ENCODE data around the gene HMGA1. TPM values are rescaled to one million over a fixed set of nuclear protein-coding genes. Genes with fewer than 3 reads are reported as not detected.
A peak's percentile ranks its signal among the peaks of the same experiment; 100 is the strongest.

The HMGA1 gene
- total RNA-seq, 1 experiment from 2014 or later, result 154 TPM

GRCh38 chr6:34246563-34247391 lies 10.1 kb downstream of the HMGA1 start:
- Mint-ChIP-seq H3K4me1 (ENCODE audit: insufficient read depth, unreplicated experiment) (peaks cover 51% of the 10 kb centered on the region), H3K36me3 (ENCODE audit: insufficient read depth, unreplicated experiment) (peaks cover 4% of the 10 kb centered on the region), H3K27ac (ENCODE audit: low read depth, unreplicated experiment) (no peak overlapping the region), H3K9me3 (ENCODE audit: unreplicated experiment) (no peaks in the 10 kb centered on the region), H3K27me3 (ENCODE audit: insufficient read depth, unreplicated experiment) (no peaks in the 10 kb centered on the region), H3K4me3 (ENCODE audit: unreplicated experiment) (no peak overlapping the region)
- CTCF ChIA-PET, result interaction anchor here (0.6 to 3.8 kb wide), 4 partner anchors 146 to 651 kb away, joined by 3 to 18 read pairs (median 4); no protein-coding TSS in a partner anchor
- peak; percentile 48 for DNase-seq (ENCODE audit: unreplicated experiment)
- BruUV-seq (replicated peaks), result no TSS peak
- POLR2A ChIA-PET, result interaction anchor here (1.4 to 4.6 kb wide), 2 partner anchors 10 to 145 kb away, joined by 11 to 45 read pairs; partner anchors contain the start of genes HMGA1 and NUDT3
- TF ChIP-seq CTCF (IDR thresholded peaks at IDR 0.05; ENCODE audit: unreplicated experiment), result peak; percentile 21
- intact Hi-C loops (cut with micrococcal nuclease), result no loop called here

GRCh38 chr6:34247481-34248197 lies 11.0 kb downstream of the HMGA1 start:
- Mint-ChIP-seq H3K4me1 (ENCODE audit: insufficient read depth, unreplicated experiment) (peaks cover 44% of the 10 kb centered on the region), H3K4me3 (ENCODE audit: unreplicated experiment) (peak overlapping the region; percentile 84), H3K9me3 (ENCODE audit: unreplicated experiment) (no peaks in the 10 kb centered on the region), H3K36me3 (ENCODE audit: insufficient read depth, unreplicated experiment) (peaks cover 4% of the 10 kb centered on the region), H3K27ac (ENCODE audit: low read depth, unreplicated experiment) (peak overlapping the region; percentile 12), H3K27me3 (ENCODE audit: insufficient read depth, unreplicated experiment) (no peaks in the 10 kb centered on the region)
- intact Hi-C loops (cut with micrococcal nuclease), result loop anchor here (2.0 kb wide), 2 partner anchors 167 to 361 kb away; no protein-coding TSS in a partner anchor
- peak; percentile 64 for DNase-seq (ENCODE audit: unreplicated experiment)
- CTCF ChIA-PET, result interaction anchor here (0.6 to 3.8 kb wide), 4 partner anchors 47 to 425 kb away, joined by 3 to 46 read pairs (median 10); partner anchors contain the start of gene NUDT3
- BruUV-seq (replicated peaks), result no TSS peak
- POLR2A ChIA-PET, result interaction anchor here (0.7 to 4.6 kb wide), 8 partner anchors 11 to 362 kb away, joined by 3 to 45 read pairs (median 8); partner anchors contain the start of genes HMGA1, NUDT3 and RPS10
- no peak for TF ChIP-seq CTCF (IDR thresholded peaks at IDR 0.05; ENCODE audit: unreplicated experiment)

DNA sequence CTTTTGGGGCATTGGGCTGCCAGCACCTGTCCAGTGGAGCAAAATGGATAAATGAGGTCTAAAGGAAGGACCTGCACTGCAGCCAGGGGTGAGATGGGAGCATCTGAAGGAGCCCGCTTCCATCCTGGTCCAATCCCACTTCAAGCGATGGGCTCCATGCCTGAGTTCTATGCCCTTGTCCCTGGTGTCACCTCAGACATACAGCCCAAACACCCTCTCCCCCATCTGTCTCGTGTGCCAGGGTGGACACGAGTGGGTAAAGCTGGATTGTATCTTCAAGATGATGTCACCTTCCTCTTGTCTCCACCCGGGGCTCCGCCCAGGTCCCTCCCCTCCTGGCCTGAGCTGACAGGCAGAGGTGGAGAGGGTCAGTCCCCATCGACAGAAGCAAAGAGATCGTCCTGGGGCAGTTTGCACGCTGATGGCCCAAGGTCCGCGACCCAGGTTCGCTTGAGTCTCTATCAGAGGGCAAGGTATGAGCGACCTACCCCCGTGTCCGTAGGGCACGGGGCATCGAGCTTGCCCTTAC lies 11.6 kb downstream of the HMGA1 start:
- peaks cover 4% of the 10 kb centered on the region for H3K36me3 Mint-ChIP-seq (ENCODE audit: insufficient read depth, unreplicated experiment)
- H3K27ac Mint-ChIP-seq (ENCODE audit: low read depth, unreplicated experiment), result peak overlapping the region; percentile 88
- TF ChIP-seq CTCF (IDR thresholded peaks at IDR 0.05; ENCODE audit: unreplicated experiment), result no peak
- TSS peak; percentile 69 for BruUV-seq (replicated peaks)
- peaks cover 38% of the 10 kb centered on the region for H3K4me1 Mint-ChIP-seq (ENCODE audit: insufficient read depth, unreplicated experiment)
- ChIA-PET POLR2A (interaction anchor here (0.8 to 4.6 kb wide), 10 partner anchors 12 to 362 kb away, joined by 3 to 45 read pairs (median 5); partner anchors contain the start of genes HMGA1, NUDT3 and RPS10), CTCF (interaction anchor here (0.6 to 3.8 kb wide), 11 partner anchors 8 to 425 kb away, joined by 3 to 46 read pairs (median 4); partner anchors contain the start of gene NUDT3)
- DNase-seq (ENCODE audit: unreplicated experiment), result peak; percentile 41
- no peaks in the 10 kb centered on the region for H3K9me3 Mint-ChIP-seq (ENCODE audit: unreplicated experiment)
- no peaks in the 10 kb centered on the region for H3K27me3 Mint-ChIP-seq (ENCODE audit: insufficient read depth, unreplicated experiment)
- H3K4me3 Mint-ChIP-seq (ENCODE audit: unreplicated experiment), result peak overlapping the region; percentile 84
- intact Hi-C loops (cut with micrococcal nuclease), result loop anchor here (2.0 kb wide), 2 partner anchors 167 to 361 kb away; no protein-coding TSS in a partner anchor
